Neural cell (in vitro differentiated cells): ENCODE measurements around the gene SIM1.

ENCODE experiments used
- EP300 ChIP-seq: fragments of 450-650 bp; conservative IDR thresholded peaks from 2 replicates; pipeline ENCODE4 v1.6.1; 2014; ENCODE audit warnings: antibody characterized with exemption, mild to moderate bottlenecking, moderate library complexity; ENCODE audit not compliant: poor library complexity, severe bottlenecking
- EZH2 ChIP-seq: fragments of 200-600, 300-800 bp; shearing (Covaris generic), sonication (generic); IDR thresholded peaks from 2 replicates; pipeline ENCODE4 v1.6.1; 2014; ENCODE audit warnings: antibody characterized with exemption, low read length, borderline replicate concordance, mild to moderate bottlenecking; ENCODE audit not compliant: insufficient read depth, poor library complexity, severe bottlenecking
- TF ChIP-seq, protein P1 (sequence below): fragments of 450-650 bp; IDR thresholded peaks from 2 replicates; pipeline ENCODE4 v1.5.1; 2014; ENCODE audit warnings: antibody characterized with exemption, mild to moderate bottlenecking, moderate library complexity; ENCODE audit not compliant: poor library complexity, severe bottlenecking
- TF ChIP-seq, protein P2 (sequence below): IDR thresholded peaks from 2 replicates; pipeline ENCODE4 v1.6.1; 2012; ENCODE audit warnings: borderline replicate concordance

DNA sequence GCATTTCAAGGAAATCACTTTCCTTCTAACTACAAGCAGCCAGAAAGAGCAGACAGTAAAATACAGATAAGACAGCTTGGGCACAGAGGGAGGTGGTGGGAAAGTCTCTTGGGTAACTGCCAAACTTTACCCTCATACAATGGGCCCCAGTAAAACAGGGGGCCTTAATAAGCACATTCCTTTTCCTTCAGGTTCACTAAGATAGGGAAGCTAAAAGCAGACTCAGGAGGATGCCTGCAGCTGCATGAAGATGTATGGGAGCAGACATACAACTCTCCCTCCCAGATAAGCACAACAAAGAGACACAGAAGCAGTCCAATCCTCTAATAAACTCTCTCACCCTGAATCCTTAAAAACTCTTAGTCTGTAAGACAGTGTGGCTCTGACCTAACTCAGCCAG lies 49.0 kb downstream of the SIM1 start:
- TF ChIP-seq, protein P1, sequence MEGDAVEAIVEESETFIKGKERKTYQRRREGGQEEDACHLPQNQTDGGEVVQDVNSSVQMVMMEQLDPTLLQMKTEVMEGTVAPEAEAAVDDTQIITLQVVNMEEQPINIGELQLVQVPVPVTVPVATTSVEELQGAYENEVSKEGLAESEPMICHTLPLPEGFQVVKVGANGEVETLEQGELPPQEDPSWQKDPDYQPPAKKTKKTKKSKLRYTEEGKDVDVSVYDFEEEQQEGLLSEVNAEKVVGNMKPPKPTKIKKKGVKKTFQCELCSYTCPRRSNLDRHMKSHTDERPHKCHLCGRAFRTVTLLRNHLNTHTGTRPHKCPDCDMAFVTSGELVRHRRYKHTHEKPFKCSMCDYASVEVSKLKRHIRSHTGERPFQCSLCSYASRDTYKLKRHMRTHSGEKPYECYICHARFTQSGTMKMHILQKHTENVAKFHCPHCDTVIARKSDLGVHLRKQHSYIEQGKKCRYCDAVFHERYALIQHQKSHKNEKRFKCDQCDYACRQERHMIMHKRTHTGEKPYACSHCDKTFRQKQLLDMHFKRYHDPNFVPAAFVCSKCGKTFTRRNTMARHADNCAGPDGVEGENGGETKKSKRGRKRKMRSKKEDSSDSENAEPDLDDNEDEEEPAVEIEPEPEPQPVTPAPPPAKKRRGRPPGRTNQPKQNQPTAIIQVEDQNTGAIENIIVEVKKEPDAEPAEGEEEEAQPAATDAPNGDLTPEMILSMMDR: no peak
- TF ChIP-seq EP300 (no peak), EZH2 (no peak)
- TF ChIP-seq, protein P2, sequence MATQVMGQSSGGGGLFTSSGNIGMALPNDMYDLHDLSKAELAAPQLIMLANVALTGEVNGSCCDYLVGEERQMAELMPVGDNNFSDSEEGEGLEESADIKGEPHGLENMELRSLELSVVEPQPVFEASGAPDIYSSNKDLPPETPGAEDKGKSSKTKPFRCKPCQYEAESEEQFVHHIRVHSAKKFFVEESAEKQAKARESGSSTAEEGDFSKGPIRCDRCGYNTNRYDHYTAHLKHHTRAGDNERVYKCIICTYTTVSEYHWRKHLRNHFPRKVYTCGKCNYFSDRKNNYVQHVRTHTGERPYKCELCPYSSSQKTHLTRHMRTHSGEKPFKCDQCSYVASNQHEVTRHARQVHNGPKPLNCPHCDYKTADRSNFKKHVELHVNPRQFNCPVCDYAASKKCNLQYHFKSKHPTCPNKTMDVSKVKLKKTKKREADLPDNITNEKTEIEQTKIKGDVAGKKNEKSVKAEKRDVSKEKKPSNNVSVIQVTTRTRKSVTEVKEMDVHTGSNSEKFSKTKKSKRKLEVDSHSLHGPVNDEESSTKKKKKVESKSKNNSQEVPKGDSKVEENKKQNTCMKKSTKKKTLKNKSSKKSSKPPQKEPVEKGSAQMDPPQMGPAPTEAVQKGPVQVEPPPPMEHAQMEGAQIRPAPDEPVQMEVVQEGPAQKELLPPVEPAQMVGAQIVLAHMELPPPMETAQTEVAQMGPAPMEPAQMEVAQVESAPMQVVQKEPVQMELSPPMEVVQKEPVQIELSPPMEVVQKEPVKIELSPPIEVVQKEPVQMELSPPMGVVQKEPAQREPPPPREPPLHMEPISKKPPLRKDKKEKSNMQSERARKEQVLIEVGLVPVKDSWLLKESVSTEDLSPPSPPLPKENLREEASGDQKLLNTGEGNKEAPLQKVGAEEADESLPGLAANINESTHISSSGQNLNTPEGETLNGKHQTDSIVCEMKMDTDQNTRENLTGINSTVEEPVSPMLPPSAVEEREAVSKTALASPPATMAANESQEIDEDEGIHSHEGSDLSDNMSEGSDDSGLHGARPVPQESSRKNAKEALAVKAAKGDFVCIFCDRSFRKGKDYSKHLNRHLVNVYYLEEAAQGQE: no peak
